HFFc6 (cell line): ENCODE measurements around the gene ZEB2. TPM values are rescaled to one million over a fixed set of nuclear protein-coding genes. Genes with fewer than 3 reads are reported as not detected.

Experiments used
- DNase-seq: peaks from one replicate; pipeline ENCODE4 v3.0.0-alpha.2; 2018
- H3K27ac Mint-ChIP-seq: 2 replicates; pipeline ENCODE4 v1.8.0; 2020; ENCODE audit warnings: mild to moderate bottlenecking, mixed read lengths
- H3K27me3 Mint-ChIP-seq: 2 replicates; pipeline ENCODE4 v1.8.0; 2021; ENCODE audit warnings: mild to moderate bottlenecking, moderate library complexity, mixed read lengths; ENCODE audit not compliant: insufficient read depth
- H3K36me3 Mint-ChIP-seq: 2 replicates; pipeline ENCODE4 v1.8.0; 2021; ENCODE audit warnings: low read depth, mixed read lengths
- H3K4me1 Mint-ChIP-seq: 2 replicates; pipeline ENCODE4 v1.8.0; 2020; ENCODE audit warnings: low read depth, mixed read lengths
- H3K4me3 Mint-ChIP-seq: 2 replicates; pipeline ENCODE4 v1.8.0; 2020; ENCODE audit warnings: mild to moderate bottlenecking, moderate library complexity, mixed read lengths
- H3K9me3 Mint-ChIP-seq: 2 replicates; pipeline ENCODE4 v1.8.0; 2020; ENCODE audit warnings: mild to moderate bottlenecking, mixed read lengths
- CTCF ChIP-seq: fragments of 200-600 bp; sonication (generic); IDR thresholded peaks from 2 replicates; pipeline ENCODE4 v1.5.0; 2021; ENCODE audit warnings: antibody characterized with exemption, mild to moderate bottlenecking
- total RNA-seq, 6 experiments: library from RNA; stranded (reverse); fragmentation: NEBNext Ultra II Directional; extraction: Animal tissue kit (Norgen Biotek cat#: 25700); gene quantifications; 2 replicates in 1 of 6; 3 replicates in 5 of 6; pipeline ENCODE4 v1.2.3, GENCODE V29; 2021

The ZEB2 gene
- total RNA-seq, 6 experiments from 2014 or later = 57.0 to 76.3 (median 62.8) TPM

- peaks cover 21% of the 10 kb centered on the region for H3K4me1 Mint-ChIP-seq
- H3K27ac Mint-ChIP-seq = no peak overlapping the region
- no peak for TF ChIP-seq CTCF
- no peak overlapping the region for H3K4me3 Mint-ChIP-seq
- no peak for DNase-seq
- no peaks in the 10 kb centered on the region for H3K9me3 Mint-ChIP-seq
- H3K27me3 Mint-ChIP-seq = 0 out of 2 replicates have a peak, but pooled peaks cover 1% of the 10 kb centered on the region
- H3K36me3 Mint-ChIP-seq = peaks cover 54% of the 10 kb centered on the region
These were observed 118.9 kb downstream of the ZEB2 start for GRCh38 chr2:144401036-144401435.

GRCh38 chr2:144396318-144396717, 123.6 kb downstream of the ZEB2 start:
- H3K27me3 Mint-ChIP-seq = 0 out of 2 replicates have a peak, but pooled peaks cover 1% of the 10 kb centered on the region
- H3K36me3 Mint-ChIP-seq = peaks cover 55% of the 10 kb centered on the region
- TF ChIP-seq CTCF = no peak
- H3K4me3 Mint-ChIP-seq = no peak overlapping the region
- no peaks in the 10 kb centered on the region for H3K9me3 Mint-ChIP-seq
- no peaks in the 10 kb centered on the region for H3K4me1 Mint-ChIP-seq
- no peak for DNase-seq
- H3K27ac Mint-ChIP-seq = no peak overlapping the region

GRCh38 chr2:144390424-144391020, 129.4 kb downstream of the ZEB2 start:
- Mint-ChIP-seq H3K4me1 (no peaks in the 10 kb centered on the region), H3K4me3 (no peak overlapping the region), H3K27me3 (peaks cover 3% of the 10 kb centered on the region; the same call in 1 of the 2 replicates), H3K9me3 (no peaks in the 10 kb centered on the region), H3K36me3 (peaks cover 28% of the 10 kb centered on the region), H3K27ac (no peak overlapping the region)
- TF ChIP-seq CTCF = no peak
- DNase-seq = no peak

- Mint-ChIP-seq H3K4me3 (no peak overlapping the region), H3K36me3 (peaks cover 28% of the 10 kb centered on the region), H3K4me1 (no peaks in the 10 kb centered on the region), H3K27me3 (peaks cover 3% of the 10 kb centered on the region; the same call in 1 of the 2 replicates), H3K9me3 (no peaks in the 10 kb centered on the region), H3K27ac (no peak overlapping the region)
- no peak for DNase-seq
- no peak for TF ChIP-seq CTCF
These were observed 130.0 kb downstream of the ZEB2 start for GRCh38 chr2:144389930-144390311.

- Mint-ChIP-seq H3K4me3 (no peak overlapping the region), H3K4me1 (no peaks in the 10 kb centered on the region), H3K9me3 (no peaks in the 10 kb centered on the region), H3K27me3 (peaks cover 3% of the 10 kb centered on the region; the same call in 1 of the 2 replicates), H3K27ac (no peak overlapping the region), H3K36me3 (peaks cover 28% of the 10 kb centered on the region)
- TF ChIP-seq CTCF = no peak
- no peak for DNase-seq
These were observed 130.6 kb downstream of the ZEB2 start for GRCh38 chr2:144389151-144389929.
